HCEC 1CT (cell line): ENCODE measurements around the gene RBP7.
"Not testable (repeated sequence)": the region's sequence is repeated elsewhere in the genome, so short reads cannot be mapped to it uniquely, and the experiment has no call there.

ENCODE experiments used
- DNase-seq: peaks from one replicate; pipeline ENCODE4 v3.0.0-alpha.2; 2017

RBP7 gene

GRCh38 chr1:9996624-9997582 lies at the start of gene RBP7:
TSS of gene RBP7 (plus strand) at chr1:9997228. CDS start at chr1:9997259, 31 bp downstream.
- DNase-seq: no peak

- DNase-seq: no peak
Measured at GRCh38 chr1:9957726-9958125, 39.3 kb upstream of the RBP7 start.

- DNase-seq: no peak
Measured at GRCh38 chr1:9960011-9960410, 37.0 kb upstream of the RBP7 start.

GRCh38 chr1:9960706-9961562 lies 36.1 kb upstream of the RBP7 start:
- no peak for DNase-seq

- no peak for DNase-seq
Measured at GRCh38 chr1:9984253-9984652, 12.8 kb upstream of the RBP7 start.

GRCh38 chr1:9985001-9985400 lies 12.0 kb upstream of the RBP7 start:
- DNase-seq: no peak

GRCh38 chr1:9989773-9990172 lies 7.3 kb upstream of the RBP7 start:
- no peak for DNase-seq

- DNase-seq: no peak
Measured at GRCh38 chr1:9990944-9991343, 6.1 kb upstream of the RBP7 start.

- DNase-seq: no peak
Measured at GRCh38 chr1:9992910-9993309, 4.1 kb upstream of the RBP7 start.

- no peak for DNase-seq
Measured at GRCh38 chr1:9993561-9994075, 3.4 kb upstream of the RBP7 start.

- DNase-seq: no peak
Measured at GRCh38 chr1:10001016-10001665, 4.1 kb downstream of the RBP7 start.

- not testable (repeated sequence) for DNase-seq
Measured at GRCh38 chr1:10005248-10005647, 8.2 kb downstream of the RBP7 start.

- DNase-seq: no peak
Measured at GRCh38 chr1:10007169-10007568, 10.1 kb downstream of the RBP7 start.

GRCh38 chr1:10014016-10014415 lies 17.0 kb downstream of the RBP7 start:
- no peak for DNase-seq

- DNase-seq: no peak
Measured at GRCh38 chr1:10019561-10019960, 22.5 kb downstream of the RBP7 start.

GRCh38 chr1:10020086-10020485 lies 23.1 kb downstream of the RBP7 start:
- no peak for DNase-seq

GRCh38 chr1:10020678-10021077 lies 23.6 kb downstream of the RBP7 start:
- not testable (repeated sequence) for DNase-seq

GRCh38 chr1:10021992-10022391 lies 25.0 kb downstream of the RBP7 start:
- not testable (repeated sequence) for DNase-seq

- no peak for DNase-seq
Measured at GRCh38 chr1:10022656-10023055, 25.6 kb downstream of the RBP7 start.

GRCh38 chr1:10025354-10025753 lies 28.3 kb downstream of the RBP7 start:
- no peak for DNase-seq

GRCh38 chr1:10027027-10027426 lies 30.0 kb downstream of the RBP7 start:
- DNase-seq: no peak

GRCh38 chr1:10028956-10029500 lies 32.0 kb downstream of the RBP7 start:
- not testable (repeated sequence) for DNase-seq

GRCh38 chr1:10031461-10031860 lies 34.4 kb downstream of the RBP7 start:
- peak; percentile 86 for DNase-seq
